Smooth muscle cell of the pulmonary artery (primary cell): ENCODE results near the gene FAM107B. TPM values are rescaled to one million over a fixed set of nuclear protein-coding genes. Genes with fewer than 3 reads are reported as not detected.

ENCODE experiments used
- total RNA-seq: library from RNA; depleted of rRNA; stranded (reverse); fragments of >200 nt; gene quantifications from 2 replicates; pipeline ENCODE4 v1.2.3, GENCODE V29; 2014

The FAM107B gene
- total RNA-seq, result 43.5 TPM in 2 replicates

GRCh38 chr10:14774797-14775196 is at the start of gene FAM107B:
FAM107B (minus strand) TSS chr10:14774897; CDS start chr10:14774663, 234 bp downstream.

Other genes starting within 250 kb of the FAM107B start
- gene CDNF, start 63.1 kb upstream of the FAM107B start, total RNA-seq, result 0.59 and 2.6 TPM in 2 replicates
- gene HSPA14, start 63.4 kb upstream of the FAM107B start, total RNA-seq, result 7.2 and 8.3 TPM in 2 replicates
- gene MSANTD7, start 63.4 kb upstream of the FAM107B start, total RNA-seq, result 15.2 and 16.5 TPM in 2 replicates
- gene SUV39H2, start 104.0 kb upstream of the FAM107B start, total RNA-seq, result 6.4 and 10.0 TPM in 2 replicates
- 7.7 and 10.9 TPM in 2 replicates for gene DCLRE1C, start 179.2 kb upstream of the FAM107B start, total RNA-seq
- 0.46 TPM in 1 of 2 replicates, not detected in the other for gene MEIG1, start 184.5 kb upstream of the FAM107B start, total RNA-seq